HG02840 (cell line): Measurements from ENCODE around the gene STK38.

Experiments used
- ATAC-seq: cut with Tn5 transposase; IDR thresholded peaks from one replicate; pipeline ENCODE4 v1.9.1; 2021; ENCODE audit warnings: mild to moderate bottlenecking, moderate library complexity, moderate number of reproducible peaks; ENCODE audit not compliant: unreplicated experiment, low FRiP score

STK38 gene

DNA sequence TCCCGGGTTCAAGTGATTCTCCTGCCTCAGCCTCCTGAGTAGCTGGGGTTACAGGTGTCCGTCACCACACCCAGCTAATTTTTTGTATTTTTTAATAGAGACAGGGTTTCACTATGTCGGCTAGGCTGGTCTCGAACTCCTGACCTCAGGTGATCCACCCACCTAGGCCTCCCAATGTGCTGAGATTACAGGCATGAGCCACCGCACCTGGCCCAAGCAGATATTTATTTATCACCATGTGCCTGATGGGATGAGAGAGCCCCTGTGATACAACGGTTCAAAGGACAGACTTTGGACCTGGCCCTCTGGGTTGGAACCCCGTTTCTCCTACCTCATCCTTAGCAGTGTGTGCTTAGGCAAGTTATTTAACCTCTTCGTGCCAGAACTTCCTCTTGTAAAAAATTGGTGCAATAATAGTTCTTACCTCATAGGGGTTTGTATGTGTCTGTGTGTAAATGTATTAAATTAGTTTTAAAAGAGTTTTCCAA lies 19.2 kb upstream of the STK38 start:
- no peak for ATAC-seq

- ATAC-seq = no peak
Observed at GRCh38 chr6:36563928-36564284, 16.6 kb upstream of the STK38 start.

- ATAC-seq = no peak
Observed at GRCh38 chr6:36563237-36563927, 16.1 kb upstream of the STK38 start.

GRCh38 chr6:36560822-36561221 lies 13.5 kb upstream of the STK38 start:
- ATAC-seq = no peak

DNA sequence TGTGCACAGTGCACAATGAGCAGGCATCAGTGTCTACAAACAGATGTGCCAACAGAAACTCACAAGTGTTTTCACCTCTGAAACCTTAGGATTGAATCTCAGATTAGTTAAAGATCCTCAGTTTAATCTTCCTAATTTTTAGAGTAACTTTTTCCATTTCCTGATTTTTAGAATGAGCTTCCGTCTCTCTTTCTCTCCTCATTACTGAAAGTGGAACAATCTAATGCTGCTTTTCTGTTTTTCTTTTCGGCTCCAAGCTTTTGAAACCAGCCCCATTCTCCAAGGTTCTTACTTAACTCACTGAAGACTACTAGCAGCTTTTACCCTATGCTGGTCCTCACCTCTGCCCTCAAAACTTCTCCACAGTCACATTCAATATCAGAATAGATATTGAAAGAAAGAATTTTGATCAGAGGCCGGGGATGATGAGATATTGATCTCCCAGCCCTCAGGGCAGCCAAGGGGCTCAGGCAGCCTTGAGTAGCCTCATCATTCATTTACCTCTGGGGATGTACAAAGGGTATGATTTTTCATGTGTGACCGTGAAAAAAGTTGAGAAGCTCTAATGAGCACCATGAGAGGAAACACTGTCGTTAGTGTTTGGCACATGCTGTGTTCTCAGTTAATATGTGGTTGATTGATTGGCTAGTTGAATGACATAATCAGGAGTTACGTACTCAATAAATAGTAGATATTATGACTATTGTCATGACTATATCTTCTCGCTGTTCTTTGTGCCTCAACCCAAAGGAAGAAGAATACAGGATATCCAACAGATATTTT lies 11.9 kb upstream of the STK38 start:
- no peak for ATAC-seq

GRCh38 chr6:36556281-36556680 lies 9.0 kb upstream of the STK38 start:
- ATAC-seq = no peak

DNA sequence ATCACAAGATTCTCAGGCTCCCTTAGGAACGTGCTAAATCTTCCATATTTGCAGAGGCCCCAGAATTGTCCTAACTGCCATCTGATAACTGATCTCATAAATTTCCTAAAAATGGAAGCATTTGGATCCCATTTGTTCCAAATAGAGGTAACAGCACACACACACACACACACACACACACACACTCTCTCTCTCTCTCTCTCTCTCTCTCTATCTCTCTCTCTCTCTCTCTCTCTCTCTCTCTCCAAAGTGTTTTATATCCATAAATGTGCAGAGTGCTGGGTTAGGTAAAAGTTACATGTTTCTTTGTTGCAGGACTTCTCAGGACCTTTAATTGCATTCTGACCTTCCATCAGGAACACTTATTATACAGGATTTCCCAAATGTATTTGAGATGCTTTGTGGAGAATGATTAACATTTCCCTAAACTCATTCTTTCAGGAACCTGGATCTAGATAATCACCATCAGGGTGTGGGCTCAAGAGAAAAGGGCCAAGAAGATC lies 8.5 kb upstream of the STK38 start:
- ATAC-seq = no peak

GRCh38 chr6:36550473-36551000 lies 3.3 kb upstream of the STK38 start:
- ATAC-seq = no peak

DNA sequence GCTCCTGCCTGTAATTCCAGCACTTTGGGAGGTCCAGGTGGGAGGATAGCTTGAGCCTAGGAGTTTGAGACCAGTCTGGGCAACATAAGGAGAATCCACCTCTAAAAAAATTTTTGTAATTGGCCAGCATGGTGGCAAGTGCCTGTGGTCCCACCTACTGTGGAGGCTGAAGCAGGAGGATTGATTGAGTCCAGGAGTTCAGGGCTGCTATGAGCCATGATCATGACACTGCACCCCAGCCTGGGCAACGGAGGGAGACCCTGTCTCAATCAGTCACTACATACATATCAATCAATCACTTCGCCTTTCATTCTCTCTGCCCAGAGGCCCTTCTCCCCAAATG lies 1.1 kb upstream of the STK38 start:
- no peak for ATAC-seq

DNA sequence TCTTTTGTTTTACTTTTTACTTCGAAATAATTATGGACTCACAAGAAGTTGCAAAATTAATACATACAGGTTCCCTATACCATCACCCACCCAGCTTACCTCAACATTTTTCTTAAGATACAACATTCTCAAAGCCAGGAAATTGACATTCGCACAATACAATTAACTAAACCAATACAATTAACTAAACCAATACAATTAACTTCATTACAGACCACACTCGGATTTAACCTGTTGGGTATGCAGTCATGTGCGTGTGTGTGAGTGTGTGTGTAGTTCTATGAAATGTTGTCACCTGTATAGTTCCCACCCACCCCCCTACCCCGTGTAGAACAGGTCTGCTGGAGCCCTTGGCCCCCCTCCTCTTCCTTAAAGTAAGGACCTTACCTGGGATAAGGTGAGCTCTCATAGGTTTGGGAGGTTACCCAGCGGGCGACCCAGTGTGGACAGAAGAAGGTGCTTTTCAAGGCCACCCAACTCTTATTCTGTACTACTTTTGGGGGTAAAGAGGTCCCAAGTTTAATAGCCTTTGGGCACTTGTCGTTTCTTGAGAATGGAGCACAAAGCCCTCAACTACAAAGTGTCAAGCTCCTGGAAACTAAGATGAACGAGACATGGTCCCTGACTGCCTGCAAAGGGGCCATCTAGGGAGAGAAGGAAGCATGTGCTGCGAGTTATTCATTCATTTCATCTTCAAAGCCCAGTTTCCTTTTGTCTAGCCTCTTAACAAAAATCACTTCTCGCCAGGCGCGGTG lies 544 bp upstream of the STK38 start:
- ATAC-seq = no peak

GRCh38 chr6:36546308-36546919 lies 865 bp downstream of the STK38 start:
- ATAC-seq = no peak

GRCh38 chr6:36545767-36546307 lies 1.4 kb downstream of the STK38 start:
- ATAC-seq = no peak

GRCh38 chr6:36544228-36544627 lies 3.1 kb downstream of the STK38 start:
- ATAC-seq = no peak

- ATAC-seq = no peak
Observed at GRCh38 chr6:36542041-36542440, 5.2 kb downstream of the STK38 start.

- no peak for ATAC-seq
Observed at GRCh38 chr6:36539814-36540568, 7.3 kb downstream of the STK38 start.

DNA sequence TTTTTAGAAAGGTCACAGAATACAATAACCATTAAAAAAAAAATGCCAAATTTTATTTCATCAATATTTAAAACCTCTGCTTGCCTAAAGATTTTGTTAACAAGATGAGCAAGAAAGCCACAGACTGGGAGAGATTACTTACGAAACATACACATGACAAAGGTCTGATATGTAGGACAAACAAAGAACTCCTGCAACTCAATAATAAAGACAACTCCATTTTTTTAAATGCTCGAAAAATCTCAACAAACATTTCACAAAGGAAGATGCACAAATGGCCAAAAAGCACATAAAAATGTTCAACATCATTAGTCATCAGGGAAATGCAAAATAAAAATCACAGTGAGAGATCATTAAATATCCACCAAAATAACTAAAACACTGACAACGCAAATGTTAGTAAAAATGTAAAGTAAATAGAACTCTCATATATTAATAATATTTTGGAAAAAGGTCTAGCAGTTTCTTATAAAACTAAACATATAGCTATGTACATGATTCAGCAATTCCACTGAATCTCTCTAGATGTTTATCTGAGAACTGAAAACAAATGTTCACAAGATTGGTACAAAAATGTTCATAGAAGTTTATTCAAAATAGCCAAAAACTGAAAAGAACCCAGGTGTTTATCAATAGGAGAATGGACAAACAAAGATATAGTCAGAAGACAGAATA lies 10.3 kb downstream of the STK38 start:
- no peak for ATAC-seq

DNA sequence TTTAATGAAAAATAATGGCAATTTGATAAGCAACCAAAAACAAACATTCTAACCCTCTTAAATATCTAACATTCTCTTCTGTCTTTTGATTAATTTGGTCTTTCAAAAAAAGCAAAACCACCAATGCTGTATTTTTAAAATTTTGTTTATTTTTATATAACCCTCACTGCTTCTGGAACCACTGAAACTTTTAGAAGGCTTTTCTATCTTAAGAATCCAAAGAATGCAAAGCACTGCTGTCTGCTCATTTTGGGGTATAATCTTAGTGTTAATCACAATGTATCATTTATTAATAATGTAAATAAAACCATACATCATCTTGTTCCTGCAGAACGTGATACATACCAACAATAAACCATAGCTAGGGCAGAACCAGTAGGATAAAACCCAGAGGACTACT lies 14.0 kb downstream of the STK38 start:
- no peak for ATAC-seq

DNA sequence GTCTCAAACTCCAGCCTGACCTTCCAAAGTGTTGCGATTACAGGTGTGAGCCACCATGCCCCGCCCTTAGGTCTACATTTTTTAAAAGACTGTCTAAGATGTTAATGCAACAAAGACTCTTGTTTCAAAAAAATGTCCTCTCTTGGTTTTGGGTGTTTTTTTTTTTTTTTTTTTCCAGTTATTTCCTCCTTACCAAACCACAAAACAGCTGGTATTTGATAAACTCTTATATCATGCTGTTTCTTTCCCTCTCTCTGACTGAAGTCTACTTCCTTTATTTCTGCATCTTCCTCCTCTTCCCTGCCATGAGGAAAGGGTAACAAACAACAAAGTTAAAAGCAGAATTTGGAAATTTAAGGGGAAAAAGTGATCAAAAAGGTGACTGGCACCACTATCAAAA lies 21.2 kb downstream of the STK38 start:
- no peak for ATAC-seq

- no peak for ATAC-seq
Observed at GRCh38 chr6:36525346-36525745, 21.9 kb downstream of the STK38 start.
